ENCODE data around the gene KCTD20.

DNA sequence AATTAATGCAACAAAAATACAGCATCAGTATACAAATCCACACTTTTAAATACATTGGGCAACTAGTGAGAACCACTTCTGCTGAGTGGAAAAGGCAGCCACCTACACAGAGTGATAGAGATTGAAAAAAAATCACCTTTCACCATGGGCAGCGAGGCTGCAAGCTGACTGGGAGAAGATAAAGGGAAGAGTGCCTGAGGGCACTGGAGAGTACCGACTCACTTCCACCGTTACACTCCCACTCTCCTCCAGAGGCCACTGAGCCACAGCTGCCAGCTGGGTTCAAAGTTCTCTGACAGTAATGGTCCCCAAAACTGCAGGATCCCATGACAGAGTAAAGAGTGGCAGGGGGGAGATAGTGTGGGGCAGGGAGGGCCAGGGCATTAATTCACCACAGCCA is 24.2 kb upstream of the KCTD20 start:
- no peak for TF ChIP-seq GABPA (IDR thresholded peaks at IDR 0.05 in 1 of 2, conservative IDR thresholded peaks at IDR 0.05 in 1 of 2)
- TF ChIP-seq FOXA1 (IDR thresholded peaks at IDR 0.05) = no peak
- no peak for TF ChIP-seq YY1 (IDR thresholded peaks at IDR 0.05)
- TF ChIP-seq, protein P1, sequence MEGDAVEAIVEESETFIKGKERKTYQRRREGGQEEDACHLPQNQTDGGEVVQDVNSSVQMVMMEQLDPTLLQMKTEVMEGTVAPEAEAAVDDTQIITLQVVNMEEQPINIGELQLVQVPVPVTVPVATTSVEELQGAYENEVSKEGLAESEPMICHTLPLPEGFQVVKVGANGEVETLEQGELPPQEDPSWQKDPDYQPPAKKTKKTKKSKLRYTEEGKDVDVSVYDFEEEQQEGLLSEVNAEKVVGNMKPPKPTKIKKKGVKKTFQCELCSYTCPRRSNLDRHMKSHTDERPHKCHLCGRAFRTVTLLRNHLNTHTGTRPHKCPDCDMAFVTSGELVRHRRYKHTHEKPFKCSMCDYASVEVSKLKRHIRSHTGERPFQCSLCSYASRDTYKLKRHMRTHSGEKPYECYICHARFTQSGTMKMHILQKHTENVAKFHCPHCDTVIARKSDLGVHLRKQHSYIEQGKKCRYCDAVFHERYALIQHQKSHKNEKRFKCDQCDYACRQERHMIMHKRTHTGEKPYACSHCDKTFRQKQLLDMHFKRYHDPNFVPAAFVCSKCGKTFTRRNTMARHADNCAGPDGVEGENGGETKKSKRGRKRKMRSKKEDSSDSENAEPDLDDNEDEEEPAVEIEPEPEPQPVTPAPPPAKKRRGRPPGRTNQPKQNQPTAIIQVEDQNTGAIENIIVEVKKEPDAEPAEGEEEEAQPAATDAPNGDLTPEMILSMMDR (IDR thresholded peaks at IDR 0.05; ENCODE audit: low read depth, low read length, missing input control) = no peak
- TF ChIP-seq, protein P2, sequence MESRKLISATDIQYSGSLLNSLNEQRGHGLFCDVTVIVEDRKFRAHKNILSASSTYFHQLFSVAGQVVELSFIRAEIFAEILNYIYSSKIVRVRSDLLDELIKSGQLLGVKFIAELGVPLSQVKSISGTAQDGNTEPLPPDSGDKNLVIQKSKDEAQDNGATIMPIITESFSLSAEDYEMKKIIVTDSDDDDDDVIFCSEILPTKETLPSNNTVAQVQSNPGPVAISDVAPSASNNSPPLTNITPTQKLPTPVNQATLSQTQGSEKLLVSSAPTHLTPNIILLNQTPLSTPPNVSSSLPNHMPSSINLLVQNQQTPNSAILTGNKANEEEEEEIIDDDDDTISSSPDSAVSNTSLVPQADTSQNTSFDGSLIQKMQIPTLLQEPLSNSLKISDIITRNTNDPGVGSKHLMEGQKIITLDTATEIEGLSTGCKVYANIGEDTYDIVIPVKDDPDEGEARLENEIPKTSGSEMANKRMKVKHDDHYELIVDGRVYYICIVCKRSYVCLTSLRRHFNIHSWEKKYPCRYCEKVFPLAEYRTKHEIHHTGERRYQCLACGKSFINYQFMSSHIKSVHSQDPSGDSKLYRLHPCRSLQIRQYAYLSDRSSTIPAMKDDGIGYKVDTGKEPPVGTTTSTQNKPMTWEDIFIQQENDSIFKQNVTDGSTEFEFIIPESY (IDR thresholded peaks at IDR 0.05) = no peak
- TF ChIP-seq, protein P3, sequence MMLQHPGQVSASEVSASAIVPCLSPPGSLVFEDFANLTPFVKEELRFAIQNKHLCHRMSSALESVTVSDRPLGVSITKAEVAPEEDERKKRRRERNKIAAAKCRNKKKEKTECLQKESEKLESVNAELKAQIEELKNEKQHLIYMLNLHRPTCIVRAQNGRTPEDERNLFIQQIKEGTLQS (IDR thresholded peaks at IDR 0.05) = no peak
- TF ChIP-seq, protein P4, sequence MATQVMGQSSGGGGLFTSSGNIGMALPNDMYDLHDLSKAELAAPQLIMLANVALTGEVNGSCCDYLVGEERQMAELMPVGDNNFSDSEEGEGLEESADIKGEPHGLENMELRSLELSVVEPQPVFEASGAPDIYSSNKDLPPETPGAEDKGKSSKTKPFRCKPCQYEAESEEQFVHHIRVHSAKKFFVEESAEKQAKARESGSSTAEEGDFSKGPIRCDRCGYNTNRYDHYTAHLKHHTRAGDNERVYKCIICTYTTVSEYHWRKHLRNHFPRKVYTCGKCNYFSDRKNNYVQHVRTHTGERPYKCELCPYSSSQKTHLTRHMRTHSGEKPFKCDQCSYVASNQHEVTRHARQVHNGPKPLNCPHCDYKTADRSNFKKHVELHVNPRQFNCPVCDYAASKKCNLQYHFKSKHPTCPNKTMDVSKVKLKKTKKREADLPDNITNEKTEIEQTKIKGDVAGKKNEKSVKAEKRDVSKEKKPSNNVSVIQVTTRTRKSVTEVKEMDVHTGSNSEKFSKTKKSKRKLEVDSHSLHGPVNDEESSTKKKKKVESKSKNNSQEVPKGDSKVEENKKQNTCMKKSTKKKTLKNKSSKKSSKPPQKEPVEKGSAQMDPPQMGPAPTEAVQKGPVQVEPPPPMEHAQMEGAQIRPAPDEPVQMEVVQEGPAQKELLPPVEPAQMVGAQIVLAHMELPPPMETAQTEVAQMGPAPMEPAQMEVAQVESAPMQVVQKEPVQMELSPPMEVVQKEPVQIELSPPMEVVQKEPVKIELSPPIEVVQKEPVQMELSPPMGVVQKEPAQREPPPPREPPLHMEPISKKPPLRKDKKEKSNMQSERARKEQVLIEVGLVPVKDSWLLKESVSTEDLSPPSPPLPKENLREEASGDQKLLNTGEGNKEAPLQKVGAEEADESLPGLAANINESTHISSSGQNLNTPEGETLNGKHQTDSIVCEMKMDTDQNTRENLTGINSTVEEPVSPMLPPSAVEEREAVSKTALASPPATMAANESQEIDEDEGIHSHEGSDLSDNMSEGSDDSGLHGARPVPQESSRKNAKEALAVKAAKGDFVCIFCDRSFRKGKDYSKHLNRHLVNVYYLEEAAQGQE (IDR thresholded peaks at IDR 0.05) = no peak
- TF ChIP-seq TAF1 (conservative IDR thresholded peaks at IDR 0.05) = no peak
- TF ChIP-seq, protein P5, sequence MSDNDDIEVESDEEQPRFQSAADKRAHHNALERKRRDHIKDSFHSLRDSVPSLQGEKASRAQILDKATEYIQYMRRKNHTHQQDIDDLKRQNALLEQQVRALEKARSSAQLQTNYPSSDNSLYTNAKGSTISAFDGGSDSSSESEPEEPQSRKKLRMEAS (IDR thresholded peaks at IDR 0.05) = no peak
- TF ChIP-seq HNF4G (IDR thresholded peaks at IDR 0.05) = no peak
- no peak for TF ChIP-seq SP1 (IDR thresholded peaks at IDR 0.05)
- TF ChIP-seq RXRA (IDR thresholded peaks at IDR 0.05) = no peak

Measured in liver (tissue), 3 donors.